Measurements from ENCODE around the gene SMYD5. TPM values are rescaled to one million over a fixed set of nuclear protein-coding genes. Genes with fewer than 3 reads are reported as not detected.
"Not testable (repeated sequence)": the region's sequence is repeated elsewhere in the genome, so short reads cannot be mapped to it uniquely, and the experiment has no call there.

Gene SMYD5
- total RNA-seq, 1 experiment from 2014 or later = 28.5 TPM

- DNase-seq (ENCODE audit: low read depth) = no peak
Observed at GRCh38 chr2:73259704-73260337, 45.8 kb downstream of the SMYD5 start.

- DNase-seq (ENCODE audit: low read depth) = peak; percentile 37
Observed at GRCh38 chr2:73260338-73260984, 46.4 kb downstream of the SMYD5 start.

GRCh38 chr2:73262108-73262651 lies 48.1 kb downstream of the SMYD5 start:
- no peak for DNase-seq (ENCODE audit: low read depth)

GRCh38 chr2:73262691-73263429 lies 48.8 kb downstream of the SMYD5 start:
- DNase-seq (ENCODE audit: low read depth) = not testable (repeated sequence)

GRCh38 chr2:73263540-73264331 lies 49.7 kb downstream of the SMYD5 start:
- no peak for DNase-seq (ENCODE audit: low read depth)

DNA sequence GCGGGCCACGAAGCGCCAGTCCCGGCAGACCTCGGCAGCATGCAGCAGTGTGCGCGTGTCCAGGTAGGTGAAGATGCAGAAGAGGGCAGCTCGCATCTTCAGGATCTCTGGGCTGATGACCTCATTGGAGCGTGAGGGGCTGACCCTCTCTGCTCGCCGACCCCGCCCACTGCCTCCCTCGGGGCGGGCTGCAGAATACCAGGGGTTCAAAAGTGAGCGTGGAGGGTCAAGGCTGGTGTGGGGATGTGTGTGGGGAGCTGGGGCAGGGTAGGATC lies 50.2 kb downstream of the SMYD5 start:
- no peak for DNase-seq (ENCODE audit: low read depth)

DNA sequence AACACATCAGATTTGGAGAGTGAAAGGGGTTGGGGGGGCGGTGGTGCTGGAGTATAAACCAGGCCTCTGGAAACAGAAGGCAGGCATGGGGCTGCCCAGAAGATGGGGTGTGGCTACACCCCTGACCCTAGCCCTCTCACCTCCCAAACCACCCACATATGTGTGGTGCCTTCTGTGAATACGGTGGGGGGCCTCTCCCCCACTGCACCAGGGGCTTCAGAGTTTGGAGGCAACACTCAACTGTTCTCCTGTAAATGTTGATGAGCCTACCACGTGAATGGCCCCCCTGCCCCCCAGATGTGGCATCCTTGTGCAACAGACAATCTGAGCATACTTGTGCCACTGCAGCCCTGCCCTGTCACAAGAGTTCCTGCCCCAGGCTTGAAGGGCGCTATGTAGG lies 50.7 kb downstream of the SMYD5 start:
- DNase-seq (ENCODE audit: low read depth) = no peak

- no peak for DNase-seq (ENCODE audit: low read depth)
Observed at GRCh38 chr2:73265298-73266060, 51.4 kb downstream of the SMYD5 start.

DNA sequence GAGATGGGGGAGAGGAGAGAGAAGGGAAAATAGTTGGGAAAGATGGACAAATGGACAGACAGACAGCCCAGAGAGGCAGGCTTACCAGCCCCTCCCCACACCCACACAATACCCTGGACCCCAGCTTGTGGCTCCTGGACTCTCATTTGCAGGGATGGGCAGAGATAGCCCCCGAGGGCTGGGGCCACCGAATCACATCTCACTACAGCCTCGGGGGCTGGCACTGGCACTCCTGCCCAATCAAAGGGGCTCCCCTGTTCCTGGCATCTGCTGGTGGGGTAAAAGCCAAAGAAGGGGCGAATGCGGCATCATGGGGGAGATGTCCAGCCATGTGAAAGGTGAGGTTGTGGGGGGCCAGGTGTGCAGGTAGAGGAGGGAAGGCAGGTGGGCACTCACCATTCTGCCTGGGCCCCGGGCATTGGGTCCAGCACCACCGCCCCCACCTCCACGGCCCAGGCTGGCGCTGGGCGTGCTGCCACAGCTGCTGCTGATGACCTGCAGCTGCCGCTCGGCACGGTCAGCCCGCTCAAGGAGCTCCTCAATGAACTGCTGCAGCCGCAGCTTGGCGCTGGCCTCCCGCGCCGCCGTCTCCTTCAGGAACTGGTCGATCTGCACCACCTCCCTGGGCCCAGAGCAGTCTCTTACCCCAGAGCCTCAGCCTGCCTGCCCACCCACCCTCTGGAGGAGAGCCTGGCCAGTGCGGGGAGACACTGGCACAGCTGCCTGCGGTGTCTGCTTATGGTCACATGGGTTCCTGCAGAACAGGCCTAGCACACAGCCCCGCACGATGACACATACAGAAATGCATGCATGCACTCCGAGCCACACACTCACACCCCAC lies 52.2 kb downstream of the SMYD5 start:
- peak; percentile 78 for DNase-seq (ENCODE audit: low read depth)

GRCh38 chr2:73267008-73267407 lies 53.0 kb downstream of the SMYD5 start:
- DNase-seq (ENCODE audit: low read depth) = no peak

- no peak for DNase-seq (ENCODE audit: low read depth)
Observed at GRCh38 chr2:73268366-73268829, 54.4 kb downstream of the SMYD5 start.

DNA sequence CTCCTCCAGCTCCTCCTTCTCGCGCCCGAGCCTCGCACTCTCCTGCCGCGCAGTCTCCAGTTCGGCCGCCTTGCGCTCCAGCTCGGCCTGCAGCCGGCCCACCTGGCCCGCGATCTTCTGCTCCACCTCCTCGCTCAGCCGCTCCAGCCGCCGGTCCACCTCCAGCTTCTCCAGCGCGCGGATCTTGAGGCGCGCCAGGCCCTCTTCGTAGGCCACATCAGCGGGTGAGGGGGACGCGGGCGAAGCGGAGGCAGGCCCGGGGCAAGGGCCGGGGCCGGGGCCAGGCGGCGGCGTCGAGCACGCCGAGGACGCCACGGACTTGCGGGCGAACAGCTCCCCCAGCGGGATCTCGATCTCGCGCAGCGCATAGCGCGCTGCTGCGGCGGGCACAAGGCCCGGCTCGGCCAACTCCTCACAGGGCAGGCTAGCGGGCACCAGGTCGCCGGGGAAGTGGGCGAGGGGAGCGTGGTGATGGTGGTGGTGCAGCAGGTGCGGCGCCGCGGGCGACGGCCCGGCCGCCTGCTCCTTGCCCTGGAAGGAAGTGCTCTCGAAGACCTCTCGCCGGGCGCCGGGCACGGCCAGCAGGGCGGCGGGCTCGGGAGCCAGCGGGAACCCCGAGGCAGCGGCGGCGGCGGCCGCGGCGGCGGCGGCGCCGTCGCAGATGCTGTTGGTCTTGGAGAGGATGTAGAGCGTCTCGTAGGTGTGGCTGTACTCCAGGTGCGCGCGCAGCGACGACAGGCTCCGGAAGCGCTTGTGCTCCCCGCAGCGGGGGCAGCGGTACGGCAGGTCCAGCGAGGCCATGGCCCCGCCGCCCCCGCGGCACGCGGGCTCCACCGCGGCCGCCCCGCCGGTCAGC lies 55.0 kb downstream of the SMYD5 start:
- no peak for DNase-seq (ENCODE audit: low read depth)

DNA sequence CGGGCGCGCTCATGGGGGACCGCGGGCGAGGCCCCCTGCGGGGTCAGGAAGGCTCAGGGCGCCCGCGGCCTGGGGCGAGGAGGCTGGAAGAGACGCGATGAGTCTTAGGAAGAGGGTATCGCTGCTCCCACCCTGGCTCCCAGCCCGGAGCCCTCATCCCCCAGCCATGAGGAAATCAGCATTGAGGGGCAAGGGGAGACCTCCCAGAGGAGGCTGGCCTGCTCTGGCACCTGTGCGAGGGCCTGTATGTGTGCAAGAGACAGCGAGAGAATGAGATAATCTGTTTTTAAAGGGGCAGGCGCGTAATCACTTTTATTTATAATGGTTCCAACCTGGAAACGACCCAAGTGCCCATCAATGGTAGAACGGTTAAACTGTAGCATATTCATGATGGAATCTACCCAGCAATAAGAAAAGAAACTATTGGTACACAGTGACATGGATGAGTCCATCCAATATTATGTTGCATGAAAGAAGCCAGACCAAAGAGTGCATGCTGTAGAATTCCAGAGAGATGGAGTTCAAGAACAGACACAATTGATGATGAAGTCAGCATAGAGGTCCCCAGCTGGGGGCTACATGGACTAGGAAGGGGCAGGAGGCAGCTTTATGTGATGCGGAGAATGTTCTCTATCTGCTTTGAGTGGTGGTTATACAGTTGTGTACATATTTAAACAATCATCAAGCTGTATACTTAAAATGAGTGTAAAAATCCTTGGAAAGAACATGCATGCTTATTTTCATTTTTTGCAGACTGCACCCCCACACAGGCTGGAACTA lies 55.8 kb downstream of the SMYD5 start:
- DNase-seq (ENCODE audit: low read depth) = no peak

DNA sequence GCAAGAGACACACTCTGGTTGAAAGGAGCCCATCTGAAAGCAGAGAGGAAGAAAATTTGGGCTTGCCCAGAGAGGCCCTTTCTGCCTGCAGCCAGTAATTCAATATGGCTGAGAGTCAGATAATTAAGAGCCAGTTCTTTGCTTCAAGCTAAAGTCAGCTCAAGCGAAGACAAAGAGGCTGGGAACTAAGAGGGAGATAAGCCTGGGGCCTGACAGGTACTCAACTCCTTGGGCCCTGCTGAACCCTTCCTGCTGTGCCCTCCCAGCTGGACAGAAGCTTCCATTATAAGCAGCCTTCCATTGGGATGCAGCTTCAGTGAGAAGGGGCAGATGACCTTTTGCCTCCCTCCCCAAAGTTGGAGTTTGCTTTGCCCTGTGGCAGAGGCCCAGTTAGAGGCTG lies 58.2 kb downstream of the SMYD5 start:
- DNase-seq (ENCODE audit: low read depth) = no peak
